Body of pancreas (tissue), 4 donors: ENCODE measurements around the gene CLEC16A. TPM values are rescaled to one million over a fixed set of nuclear protein-coding genes. Genes with fewer than 3 reads are reported as not detected.

Source experiments
- ATAC-seq: fragments of 150-250 bp; one replicate; pipeline ENCODE4 v1.9.1; 2016
- DNase-seq, 4 donors: peaks; one replicate each; pipeline ENCODE4 v3.0.0-alpha.2; 2019
- H3K27ac ChIP-seq, 4 donors: fragments of 200-600 bp; sonication (generic); 1 replicate in 3 of 4; 2 replicates in 1 of 4; pipeline versions ENCODE4 v1.5.1 to v1.6.1; 2016 to 2019; ENCODE audit warnings: mild to moderate bottlenecking in 1 of 4, mixed read lengths in 1 of 4, moderate library complexity in 1 of 4
- H3K27me3 ChIP-seq, 2 donors: fragments of 200-600 bp; sonication (generic); one replicate each; pipeline ENCODE4 v1.6.0; 2016; ENCODE audit warnings: mild to moderate bottlenecking in 1 of 2
- H3K36me3 ChIP-seq, 2 donors: fragments of 200-600 bp; sonication (generic); replicated peaks in 1 of 2; 2 replicates each; pipeline ENCODE4 v1.5.1; 2016; ENCODE audit warnings: low read depth in 2 of 2; ENCODE audit not compliant: insufficient read depth in 1 of 2
- H3K4me1 ChIP-seq: fragments of 200-600 bp; sonication (generic); one replicate; pipeline ENCODE4 v1.6.0; 2016
- H3K4me3 ChIP-seq, 2 donors: fragments of 200-600 bp; sonication (generic); 1 replicate in 1 of 2; 2 replicates in 1 of 2; pipeline ENCODE4 v1.5.1; 2016 to 2019
- H3K9me3 ChIP-seq, 3 donors: fragments of 200-600 bp; sonication (generic); 1 replicate in 2 of 3; 2 replicates in 1 of 3; pipeline ENCODE4 v1.5.1; 2016
- CTCF ChIP-seq, 7 experiments: fragments of 450-650 bp in 4 of 7; fragments of 200-600 bp in 3 of 7; sonication (generic) in 3 of 7; IDR thresholded peaks; one replicate each; pipeline ENCODE4 v1.5.1; 2016 to 2019; ENCODE audit warnings: antibody characterized with exemption in 7 of 7
- POLR2A ChIP-seq, 3 donors: fragments of 450-650 bp; IDR thresholded peaks; one replicate each; pipeline ENCODE4 v1.6.1; 2016; ENCODE audit warnings: antibody characterized with exemption in 3 of 3, mild to moderate bottlenecking in 2 of 3
- WGBS, 2 donors: methylation state at CpG; one replicate each; pipeline ENCODE4 v1.1.5; 2017; 5-methylcytosine and 5-hydroxymethylcytosine counted together
- intact Hi-C: fragments of 100-400 bp; cut with DNase I; formaldehyde crosslinking; loops from one replicate; pipeline ENCODE4 v1.15.1; 2023
- total RNA-seq, 2 donors: library from RNA; depleted of rRNA; stranded (reverse); fragments of >200 nt; gene quantifications; one replicate each; pipeline ENCODE4 v1.1.0, GENCODE V29; 2016

Gene CLEC16A
- total RNA-seq, 2 donors from 2014 or later: 15.0 to 21.4 TPM

GRCh38 chr16:11213373-11213772 lies 269.0 kb downstream of the CLEC16A start:
- 67% methylated on average over 5 of the region's 5 CpGs; no CpG with 5 or more reads in 1 of the 2 donors for WGBS, 2 donors
- no peak for ATAC-seq
- Histone ChIP-seq H3K4me3 (no peak overlapping the region), H3K27ac (no peak overlapping the region), H3K9me3 (peaks cover 0 to 14% (median 0%) of the 10 kb centered on the region in 3 donors), H3K27me3 (no peaks in the 10 kb centered on the region), H3K36me3 (no peaks in the 10 kb centered on the region), H3K4me1 (no peaks in the 10 kb centered on the region)
- TF ChIP-seq POLR2A (IDR thresholded peaks at IDR 0.05) (no peak), CTCF (IDR thresholded peaks at IDR 0.05) (no peak)
- DNase-seq: no peak
- intact Hi-C loops: no loop called here

- H3K27ac ChIP-seq: no peak overlapping the region
- DNase-seq (no peak), ATAC-seq (no peak)
- WGBS, 2 donors: 78 to 82% methylated on average over 7 of the region's 7 CpGs
- intact Hi-C loops: no loop called here
- H3K36me3 ChIP-seq: no peaks in the 10 kb centered on the region
- no peak overlapping the region for H3K4me3 ChIP-seq
- no peak for TF ChIP-seq CTCF (IDR thresholded peaks at IDR 0.05)
- TF ChIP-seq POLR2A (IDR thresholded peaks at IDR 0.05): no peak
- peaks cover 0 to 18% (median 0%) of the 10 kb centered on the region in 3 donors for H3K9me3 ChIP-seq
- no peaks in the 10 kb centered on the region for H3K4me1 ChIP-seq
- H3K27me3 ChIP-seq: no peaks in the 10 kb centered on the region
These were observed 269.4 kb downstream of the CLEC16A start for GRCh38 chr16:11213799-11214198.

GRCh38 chr16:11215935-11216556 lies 271.7 kb downstream of the CLEC16A start:
- DNase-seq (no peak), ATAC-seq (no peak)
- intact Hi-C loops: no loop called here
- no peak for TF ChIP-seq CTCF (IDR thresholded peaks at IDR 0.05)
- TF ChIP-seq POLR2A (IDR thresholded peaks at IDR 0.05): no peak
- no peaks in the 10 kb centered on the region for H3K27me3 ChIP-seq
- no peak overlapping the region for H3K4me3 ChIP-seq
- H3K9me3 ChIP-seq: peaks cover 0 to 18% (median 0%) of the 10 kb centered on the region in 3 donors
- 85 to 97% methylated on average over 3 of the region's 3 CpGs for WGBS, 2 donors
- H3K36me3 ChIP-seq: no peaks in the 10 kb centered on the region
- no peak overlapping the region for H3K27ac ChIP-seq
- H3K4me1 ChIP-seq: no peaks in the 10 kb centered on the region

- intact Hi-C loops: no loop called here
- 61 to 79% methylated on average over 3 of the region's 3 CpGs for WGBS, 2 donors
- ATAC-seq (no peak), DNase-seq (no peak)
- no peaks in the 10 kb centered on the region for H3K27me3 ChIP-seq
- H3K36me3 ChIP-seq: no peaks in the 10 kb centered on the region
- no peaks in the 10 kb centered on the region for H3K4me1 ChIP-seq
- no peak overlapping the region for H3K27ac ChIP-seq
- TF ChIP-seq POLR2A (IDR thresholded peaks at IDR 0.05): no peak
- TF ChIP-seq CTCF (IDR thresholded peaks at IDR 0.05): no peak
- no peak overlapping the region for H3K4me3 ChIP-seq
- peaks cover 0 to 18% (median 0%) of the 10 kb centered on the region in 3 donors for H3K9me3 ChIP-seq
These were observed 273.6 kb downstream of the CLEC16A start for GRCh38 chr16:11217651-11218603.
